ENCODE results near the gene DNAJC11. TPM values are rescaled to one million over a fixed set of nuclear protein-coding genes. Genes with fewer than 3 reads are reported as not detected.

DNAJC11 gene
- total RNA-seq, 4 donors from 2014 or later, result 27.1 to 41.5 (median 34.7) TPM

- WGBS, 2 donors, result 74 to 83% methylated on average over 5 of the region's 5 CpGs
- H3K4me3 ChIP-seq, result no peak overlapping the region
Measured at GRCh38 chr1:6688757-6689156, 12.9 kb downstream of the DNAJC11 start.

GRCh38 chr1:6688001-6688400, 13.6 kb downstream of the DNAJC11 start:
- no peaks in the 10 kb centered on the region for H3K4me1 ChIP-seq
- no peaks in the 10 kb centered on the region for H3K27me3 ChIP-seq
- TF ChIP-seq CTCF (IDR thresholded peaks at IDR 0.05), result no peak
- TF ChIP-seq POLR2A (IDR thresholded peaks at IDR 0.05), result no peak
- DNase-seq, result no peak
- WGBS, 2 donors, result 30 to 64% methylated on average over 1 of the region's 1 CpG
- no peak overlapping the region for H3K4me3 ChIP-seq
- H3K27ac ChIP-seq, result no peak overlapping the region
- no peaks in the 10 kb centered on the region for H3K9me3 ChIP-seq
- H3K36me3 ChIP-seq, result peaks cover 0 to 14% (median 0%) of the 10 kb centered on the region in 3 donors
- intact Hi-C loops (cut with DNase I), result no loop called here

More at GRCh38 chr1:6688757-6689156, 12.9 kb downstream of the DNAJC11 start:
- Histone ChIP-seq H3K36me3 (peaks cover 0 to 7% (median 0%) of the 10 kb centered on the region in 3 donors), H3K27me3 (no peaks in the 10 kb centered on the region), H3K4me1 (no peaks in the 10 kb centered on the region), H3K9me3 (no peaks in the 10 kb centered on the region), H3K27ac (no peak overlapping the region)
- intact Hi-C loops (cut with DNase I), result no loop called here
- no peak for DNase-seq
- no peak for TF ChIP-seq CTCF (IDR thresholded peaks at IDR 0.05)
- TF ChIP-seq POLR2A (IDR thresholded peaks at IDR 0.05), result no peak

GRCh38 chr1:6686294-6686693, 15.3 kb downstream of the DNAJC11 start:
- TF ChIP-seq POLR2A (IDR thresholded peaks at IDR 0.05), result no peak
- TF ChIP-seq CTCF (IDR thresholded peaks at IDR 0.05), result no peak
- no peaks in the 10 kb centered on the region for H3K4me1 ChIP-seq
- H3K27ac ChIP-seq, result no peak overlapping the region
- H3K4me3 ChIP-seq, result no peak overlapping the region
- intact Hi-C loops (cut with DNase I), result no loop called here
- H3K27me3 ChIP-seq, result no peaks in the 10 kb centered on the region
- peaks cover 0 to 18% (median 0%) of the 10 kb centered on the region in 3 donors for H3K36me3 ChIP-seq
- no peaks in the 10 kb centered on the region for H3K9me3 ChIP-seq
- no peak for DNase-seq

- Histone ChIP-seq H3K27me3 (no peaks in the 10 kb centered on the region), H3K27ac (no peak overlapping the region), H3K9me3 (no peaks in the 10 kb centered on the region), H3K36me3 (peaks cover 0 to 23% (median 0%) of the 10 kb centered on the region in 3 donors), H3K4me3 (no peak overlapping the region), H3K4me1 (no peaks in the 10 kb centered on the region)
- WGBS, 2 donors, result 92 to 95% methylated on average over 4 of the region's 4 CpGs
- no peak for TF ChIP-seq POLR2A (IDR thresholded peaks at IDR 0.05)
- DNase-seq, result no peak
- intact Hi-C loops (cut with DNase I), result no loop called here
Measured at GRCh38 chr1:6685381-6685780, 16.2 kb downstream of the DNAJC11 start.

- intact Hi-C loops (cut with DNase I), result no loop called here
- TF ChIP-seq CTCF (IDR thresholded peaks at IDR 0.05) (no peak), POLR2A (IDR thresholded peaks at IDR 0.05) (no peak)
- Histone ChIP-seq H3K9me3 (no peaks in the 10 kb centered on the region), H3K36me3 (peaks cover 0 to 43% (median 0%) of the 10 kb centered on the region in 3 donors), H3K4me1 (no peaks in the 10 kb centered on the region), H3K27ac (no peak overlapping the region), H3K4me3 (no peak overlapping the region), H3K27me3 (no peaks in the 10 kb centered on the region)
- WGBS, 2 donors, result 93 to 97% methylated on average over 3 of the region's 3 CpGs
- no peak for DNase-seq
Measured at GRCh38 chr1:6683434-6683833, 18.2 kb downstream of the DNAJC11 start.

GRCh38 chr1:6675941-6676340, 25.7 kb downstream of the DNAJC11 start:
- Histone ChIP-seq H3K4me1 (no peaks in the 10 kb centered on the region), H3K9me3 (no peaks in the 10 kb centered on the region), H3K27ac (no peak overlapping the region), H3K27me3 (no peaks in the 10 kb centered on the region), H3K36me3 (peaks cover 0 to 93% (median 10%) of the 10 kb centered on the region in 3 donors), H3K4me3 (no peak overlapping the region)
- TF ChIP-seq POLR2A (IDR thresholded peaks at IDR 0.05), result no peak
- no peak for TF ChIP-seq CTCF (IDR thresholded peaks at IDR 0.05)
- 90 to 95% methylated on average over 2 of the region's 2 CpGs for WGBS, 2 donors
- DNase-seq, result no peak
- intact Hi-C loops (cut with DNase I), result no loop called here
